ENCODE data around the gene CHCHD10. TPM values are rescaled to one million over a fixed set of nuclear protein-coding genes. Genes with fewer than 3 reads are reported as not detected.

Gene CHCHD10
- total and polyA plus RNA-seq, 2 of the 13 experiments (the other 11 are each of a cell fraction or from before 2014, with no cell fraction given), result 37.0 to 62.8 TPM

DNA sequence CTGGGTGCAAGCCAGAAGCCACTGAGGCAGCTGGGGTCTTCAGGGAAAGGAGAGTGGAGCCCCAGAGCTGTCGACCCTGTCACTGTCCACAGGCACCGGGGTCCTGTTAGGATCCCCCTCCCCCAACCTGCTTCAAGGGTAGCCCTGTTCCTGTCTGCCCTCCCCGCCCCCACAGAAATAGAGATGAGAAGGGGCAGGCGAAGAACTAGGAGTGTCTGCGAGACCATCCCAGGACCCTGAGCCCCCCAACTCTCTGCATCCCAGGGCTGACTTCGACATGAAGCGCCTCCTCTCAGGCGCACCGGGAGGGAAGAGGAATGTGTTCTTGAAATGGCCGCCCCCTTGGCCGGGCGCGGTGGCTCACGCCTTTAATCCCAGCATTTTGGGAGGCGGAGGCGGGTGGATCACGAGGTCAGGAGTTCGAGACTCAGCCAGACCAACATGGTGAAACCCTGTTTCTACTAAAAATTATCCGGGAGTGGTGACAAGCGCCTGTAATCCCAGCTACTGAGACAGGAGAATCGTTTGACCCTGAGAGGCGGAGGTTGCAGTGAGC is 16.3 kb downstream of the CHCHD10 start (continued):
- TF ChIP-seq ZBTB33 (CRISPR knock-in tag; IDR thresholded peaks at IDR 0.05) (peak; percentile 78), DDIT3 (CRISPR knock-in tag; IDR thresholded peaks at IDR 0.05) (no peak), ZKSCAN5 (CRISPR knock-in tag; IDR thresholded peaks at IDR 0.05) (no peak), ZFP41 (CRISPR knock-in tag; IDR thresholded peaks at IDR 0.05; ENCODE audit: borderline replicate concordance) (no peak), EHMT2 (IDR thresholded peaks at IDR 0.05; ENCODE audit: borderline replicate concordance, low read depth, low read length) (no peak), THAP11 (CRISPR knock-in tag; IDR thresholded peaks at IDR 0.05) (no peak), TBX2 (CRISPR knock-in tag; IDR thresholded peaks at IDR 0.05; ENCODE audit: borderline replicate concordance) (no peak), ZBTB7B (CRISPR knock-in tag; IDR thresholded peaks at IDR 0.05) (0 out of 2 replicates have a peak, but pooled peaks have one; percentile 13), MAFK (conservative IDR thresholded peaks at IDR 0.05 in 1 of 2, IDR thresholded peaks at IDR 0.05 in 1 of 2; ENCODE audit: low read length in 2 of 2) (no peak), SKI (IDR thresholded peaks at IDR 0.05; ENCODE audit: partially characterized antibody) (no peak), ZSCAN9 (CRISPR knock-in tag; IDR thresholded peaks at IDR 0.05; ENCODE audit: borderline replicate concordance) (no peak), HDAC6 (IDR thresholded peaks at IDR 0.05; ENCODE audit: low read depth, low read length) (no peak), ZNF883 (CRISPR knock-in tag; IDR thresholded peaks at IDR 0.05; ENCODE audit: not compliant biosample characterization) (no peak), REXO4 (CRISPR knock-in tag; IDR thresholded peaks at IDR 0.05; ENCODE audit: borderline replicate concordance) (no peak), TBL1XR1 (IDR thresholded peaks at IDR 0.05; ENCODE audit: borderline replicate concordance, low read length, partially characterized antibody) (no peak), NR2C2 (CRISPR knock-in tag; IDR thresholded peaks at IDR 0.05; ENCODE audit: borderline replicate concordance) (no peak), U2AF2 (IDR thresholded peaks at IDR 0.05; ENCODE audit: low read depth, low read length) (no peak), NR1H2 (CRISPR knock-in tag; IDR thresholded peaks at IDR 0.05; ENCODE audit: borderline replicate concordance, low read depth) (no peak), PAF1 (CRISPR knock-in tag; IDR thresholded peaks at IDR 0.05) (no peak), ZNF121 (CRISPR knock-in tag; IDR thresholded peaks at IDR 0.05) (no peak), ZNF629 (CRISPR knock-in tag; conservative IDR thresholded peaks at IDR 0.05) (no peak), THAP8 (CRISPR knock-in tag; IDR thresholded peaks at IDR 0.05; ENCODE audit: borderline replicate concordance) (no peak)
